Activated CD4-positive, alpha-beta T cell treated with anti-CD3 and anti-CD28 coated beads, Interleukin-10, Interleukin-2, amounts not matched to agents 100 ng/mL and 50 ng/mL, durations not matched to agents 16 hours and 8 hours (primary cell): Measurements from ENCODE around the gene NEURL2.
A peak's percentile ranks its signal among the peaks of the same experiment; 100 is the strongest.
"Not testable (repeated sequence)": the region's sequence is repeated elsewhere in the genome, so short reads cannot be mapped to it uniquely, and the experiment has no call there.

Source experiments
- DNase-seq: peaks from one replicate; pipeline ENCODE4 v3.0.0-alpha.2; 2020

Gene NEURL2, protein sequence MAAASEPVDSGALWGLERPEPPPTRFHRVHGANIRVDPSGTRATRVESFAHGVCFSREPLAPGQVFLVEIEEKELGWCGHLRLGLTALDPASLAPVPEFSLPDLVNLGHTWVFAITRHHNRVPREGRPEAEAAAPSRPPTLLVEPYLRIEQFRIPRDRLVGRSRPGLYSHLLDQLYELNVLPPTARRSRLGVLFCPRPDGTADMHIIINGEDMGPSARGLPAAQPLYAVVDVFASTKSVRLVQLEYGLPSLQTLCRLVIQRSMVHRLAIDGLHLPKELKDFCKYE

DNA sequence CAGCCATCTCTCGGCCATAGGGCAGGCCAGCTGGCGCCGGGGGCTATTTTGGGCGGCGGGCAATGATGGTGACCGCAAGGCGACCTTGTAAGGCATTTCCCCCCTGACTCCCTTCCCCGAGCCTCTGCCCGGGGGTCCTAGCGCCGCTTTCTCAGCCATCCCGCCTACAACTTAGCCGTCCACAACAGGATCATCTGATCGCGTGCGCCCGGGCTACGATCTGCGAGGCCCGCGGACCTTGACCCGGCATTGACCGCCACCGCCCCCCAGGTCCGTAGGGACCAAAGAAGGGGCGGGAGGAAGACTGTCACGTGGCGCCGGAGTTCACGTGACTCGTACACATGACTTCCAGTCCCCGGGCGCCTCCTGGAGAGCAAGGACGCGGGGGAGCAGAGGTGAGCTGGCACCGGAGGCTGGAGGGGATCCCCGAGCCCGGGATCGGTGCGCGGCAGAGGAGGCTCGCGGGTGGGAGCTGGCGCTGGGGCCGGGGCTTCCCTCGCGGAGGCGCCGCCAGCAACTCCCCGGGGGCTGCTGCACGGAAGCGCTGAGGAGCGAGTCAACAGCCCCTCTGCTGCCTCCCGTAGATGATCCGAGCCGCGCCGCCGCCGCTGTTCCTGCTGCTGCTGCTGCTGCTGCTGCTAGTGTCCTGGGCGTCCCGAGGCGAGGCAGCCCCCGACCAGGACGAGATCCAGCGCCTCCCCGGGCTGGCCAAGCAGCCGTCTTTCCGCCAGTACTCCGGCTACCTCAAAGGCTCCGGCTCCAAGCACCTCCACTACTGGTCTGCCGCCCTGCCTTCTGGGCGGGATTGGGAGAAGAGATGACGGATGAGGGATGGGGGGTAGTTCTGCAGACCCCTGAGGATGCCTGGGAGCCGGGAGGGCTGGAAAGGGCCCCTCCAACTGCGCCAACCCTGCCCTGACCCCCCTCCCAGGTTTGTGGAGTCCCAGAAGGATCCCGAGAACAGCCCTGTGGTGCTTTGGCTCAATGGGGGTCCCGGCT lies at the start of gene NEURL2, which contains the start of gene CTSA:
TSS of gene NEURL2 (minus strand) at position 224 of the 999 bp plus-strand sequence. CDS start at position 7, 217 bp downstream.
TSS of gene CTSA (plus strand) at position 351 of the 999 bp plus-strand sequence. CDS start at position 585, 234 bp downstream.
- DNase-seq: peak; percentile 90

DNA sequence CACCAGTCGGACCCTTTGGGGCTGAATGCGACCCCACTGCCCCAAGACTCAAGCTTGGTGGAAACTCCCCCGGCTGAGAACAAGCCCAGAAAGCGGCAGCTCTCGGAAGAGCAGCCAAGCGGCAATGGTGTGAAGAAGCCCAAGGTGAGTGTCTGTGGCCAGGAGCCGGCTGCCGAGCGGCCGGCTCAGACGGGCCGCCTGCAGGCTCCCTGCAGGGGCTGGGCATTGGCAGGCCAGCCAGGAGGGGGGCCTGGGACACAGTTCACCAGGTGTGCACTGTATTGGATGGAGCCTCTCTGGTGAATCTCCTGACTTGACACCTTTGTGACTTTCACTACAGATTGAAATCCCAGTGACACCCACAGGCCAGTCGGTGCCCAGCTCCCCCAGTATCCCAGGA lies 49.5 kb upstream of the NEURL2 start:
- no peak for DNase-seq

DNA sequence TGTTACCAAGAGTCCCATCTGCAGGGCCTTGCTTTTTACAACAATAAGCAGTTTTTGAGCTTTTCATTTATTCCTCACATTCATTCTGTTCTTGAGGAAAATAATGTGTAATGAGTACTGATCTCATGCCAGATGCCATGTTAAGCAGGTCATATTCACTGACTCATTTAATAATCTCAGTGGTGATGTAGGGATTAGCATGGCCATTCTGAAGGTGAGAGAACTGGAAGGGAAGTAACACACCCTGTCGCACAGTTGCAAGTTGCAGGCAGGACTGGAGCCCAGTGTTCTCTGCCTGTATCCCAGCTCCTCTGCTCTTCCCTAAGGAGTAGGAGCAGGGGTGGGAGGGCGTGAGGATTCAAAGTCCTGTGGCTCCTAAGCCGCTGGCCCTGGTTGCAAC lies 49.0 kb upstream of the NEURL2 start:
- no peak for DNase-seq

DNA sequence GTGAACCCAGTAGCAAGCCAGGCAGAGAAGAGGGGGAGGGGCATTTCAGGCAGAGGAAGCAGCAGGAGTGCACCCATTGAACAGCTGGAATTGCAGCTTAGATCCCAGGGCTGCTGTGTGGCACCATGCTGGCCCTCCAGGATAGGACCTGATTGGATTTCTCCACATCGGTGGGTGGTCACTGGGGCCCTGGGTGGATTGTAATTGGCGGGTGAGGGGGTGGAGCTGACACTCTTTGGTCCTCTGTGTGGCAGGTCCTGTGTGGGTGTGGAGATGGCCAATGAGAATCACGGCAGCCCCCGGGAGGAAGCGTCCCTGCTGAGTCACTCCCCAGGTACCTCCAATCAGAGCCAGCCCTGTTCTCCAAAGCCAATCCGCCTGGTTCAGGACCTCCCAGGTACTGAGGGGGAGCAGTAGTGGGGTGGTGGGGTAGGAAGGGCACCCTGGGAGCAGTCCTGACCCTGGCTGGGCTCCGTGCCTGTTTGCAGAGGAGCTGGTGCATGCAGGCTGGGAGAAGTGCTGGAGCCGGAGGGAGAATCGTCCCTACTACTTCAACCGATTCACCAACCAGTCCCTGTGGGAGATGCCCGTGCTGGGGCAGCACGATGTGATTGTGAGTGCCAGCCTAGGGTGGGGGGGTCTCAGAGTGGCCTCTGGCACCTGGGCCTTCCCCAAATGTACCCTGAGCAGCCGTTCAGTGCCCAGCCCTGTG lies 47.9 kb upstream of the NEURL2 start:
- DNase-seq: no peak

DNA sequence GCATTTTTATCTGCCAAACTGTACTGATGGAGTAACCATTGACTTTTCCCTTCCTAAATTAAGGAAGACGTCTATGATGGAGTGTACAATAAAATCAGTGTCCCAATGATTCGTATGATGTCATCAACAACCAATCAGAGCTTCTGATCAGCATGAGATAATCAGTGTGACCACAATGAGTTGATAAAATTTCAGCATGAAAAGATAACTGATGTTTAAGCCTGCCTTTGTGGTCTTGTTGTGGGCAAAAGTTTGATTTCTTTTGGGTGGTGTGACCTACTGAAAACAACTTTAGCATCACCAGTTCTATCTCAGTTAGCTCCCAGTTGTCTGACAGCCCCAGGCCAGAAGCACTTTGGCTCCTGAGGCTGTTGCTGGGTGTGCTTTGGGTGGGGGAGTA lies 46.8 kb upstream of the NEURL2 start:
- peak; percentile 50 for DNase-seq

DNA sequence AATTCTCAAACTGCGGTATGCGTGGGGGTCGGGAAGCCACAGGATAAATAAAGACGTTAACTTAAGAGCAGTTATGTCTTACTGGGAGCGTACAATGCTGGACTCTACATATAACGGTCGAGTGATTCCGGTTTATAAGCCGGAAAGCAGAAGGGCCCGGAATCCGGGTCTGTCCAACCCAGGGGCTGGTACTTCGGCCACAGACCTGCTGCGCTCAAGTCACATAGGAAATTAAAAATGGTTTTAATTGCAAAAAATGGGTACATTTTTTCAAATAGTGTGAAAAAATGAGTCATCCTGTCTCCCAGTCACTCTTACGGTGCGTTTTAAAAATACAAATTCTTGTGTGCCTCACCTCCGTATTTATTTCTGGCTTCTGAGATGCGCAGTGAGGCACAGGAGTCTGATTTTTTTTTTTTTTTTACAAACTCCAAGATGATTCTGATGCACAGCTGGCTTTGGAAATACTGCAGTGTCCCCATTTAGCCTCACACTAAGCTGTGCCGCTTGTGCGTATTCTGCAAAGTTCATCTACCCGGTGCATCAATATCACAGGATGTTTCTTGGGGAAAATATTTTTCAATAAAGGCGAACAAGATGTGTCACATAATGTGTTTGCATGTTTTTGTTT lies 44.5 kb upstream of the NEURL2 start:
- no peak for DNase-seq

DNA sequence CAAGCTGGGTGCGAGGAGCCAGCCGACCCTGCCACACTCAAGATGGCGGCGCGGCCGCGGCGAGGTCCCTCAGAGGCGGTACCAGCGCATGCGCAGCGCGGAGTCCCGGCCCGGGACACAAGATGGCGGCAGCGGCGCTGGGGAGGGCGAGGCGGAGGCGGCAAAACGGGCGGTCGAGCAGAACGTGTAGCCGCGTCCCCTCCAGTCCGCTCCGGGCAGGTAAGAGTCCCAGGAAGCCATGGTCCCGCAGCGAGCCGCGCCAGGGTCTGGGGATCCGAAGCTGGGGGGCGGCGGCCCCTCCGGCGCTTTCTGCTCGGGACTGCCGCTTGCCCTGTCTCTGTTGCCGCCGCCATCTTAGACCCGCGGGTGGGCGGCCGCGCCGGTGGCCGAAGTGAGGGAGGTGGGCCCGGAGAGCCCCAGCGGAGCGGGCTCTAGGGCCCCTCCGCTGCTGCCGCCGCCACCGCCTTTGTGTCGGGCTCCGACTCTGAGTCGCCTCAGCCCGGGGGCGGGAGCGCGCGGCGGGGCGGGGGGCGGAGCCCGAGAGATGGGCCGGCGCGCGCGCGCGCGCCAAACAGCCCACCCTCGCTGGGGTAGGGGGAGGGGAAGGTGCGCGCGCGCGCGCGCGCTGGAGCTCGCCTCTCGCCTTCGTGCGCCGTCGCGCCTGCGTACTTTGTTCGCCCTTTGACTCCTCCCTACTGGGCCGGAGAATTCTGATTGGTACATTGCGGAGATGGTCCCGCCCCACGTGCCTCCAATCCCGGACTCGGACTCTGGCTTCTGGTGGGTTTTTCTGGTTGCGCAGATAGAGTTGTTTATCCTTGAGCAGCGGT lies 43.8 kb upstream of the NEURL2 start, which contains the start of gene PCIF1:
TSS of gene PCIF1 (plus strand) at position 98 of the 830 bp plus-strand sequence. CDS start 4,317 bp downstream, outside the sequence.
- DNase-seq: peak; percentile 98

DNA sequence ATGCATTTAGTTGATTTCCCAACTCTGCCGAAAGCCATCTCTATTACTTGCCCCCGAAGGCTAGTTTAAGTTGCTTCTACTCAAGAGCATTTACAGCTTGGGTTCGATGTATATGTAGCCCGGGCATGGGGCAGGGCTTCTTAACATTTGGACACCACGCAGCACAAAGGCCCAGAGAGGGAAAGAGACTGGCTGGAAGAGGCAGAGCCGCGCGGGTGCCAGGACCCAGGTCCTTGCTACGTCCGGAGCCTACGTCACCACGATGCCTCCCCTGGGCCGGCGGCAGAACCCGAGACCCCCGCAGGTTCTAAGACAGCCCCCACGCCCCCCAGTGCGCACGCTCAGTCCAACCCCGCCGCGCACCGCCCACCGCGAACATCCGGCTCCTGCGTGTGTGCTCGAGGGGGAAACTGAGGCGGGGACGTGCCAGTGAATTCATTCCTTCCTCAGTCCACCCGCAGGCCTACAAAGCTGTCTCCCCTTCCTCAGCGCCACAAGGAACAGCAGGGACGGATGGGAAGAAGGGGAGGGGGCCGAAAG lies 43.1 kb upstream of the NEURL2 start:
- peak; percentile 69 for DNase-seq

DNA sequence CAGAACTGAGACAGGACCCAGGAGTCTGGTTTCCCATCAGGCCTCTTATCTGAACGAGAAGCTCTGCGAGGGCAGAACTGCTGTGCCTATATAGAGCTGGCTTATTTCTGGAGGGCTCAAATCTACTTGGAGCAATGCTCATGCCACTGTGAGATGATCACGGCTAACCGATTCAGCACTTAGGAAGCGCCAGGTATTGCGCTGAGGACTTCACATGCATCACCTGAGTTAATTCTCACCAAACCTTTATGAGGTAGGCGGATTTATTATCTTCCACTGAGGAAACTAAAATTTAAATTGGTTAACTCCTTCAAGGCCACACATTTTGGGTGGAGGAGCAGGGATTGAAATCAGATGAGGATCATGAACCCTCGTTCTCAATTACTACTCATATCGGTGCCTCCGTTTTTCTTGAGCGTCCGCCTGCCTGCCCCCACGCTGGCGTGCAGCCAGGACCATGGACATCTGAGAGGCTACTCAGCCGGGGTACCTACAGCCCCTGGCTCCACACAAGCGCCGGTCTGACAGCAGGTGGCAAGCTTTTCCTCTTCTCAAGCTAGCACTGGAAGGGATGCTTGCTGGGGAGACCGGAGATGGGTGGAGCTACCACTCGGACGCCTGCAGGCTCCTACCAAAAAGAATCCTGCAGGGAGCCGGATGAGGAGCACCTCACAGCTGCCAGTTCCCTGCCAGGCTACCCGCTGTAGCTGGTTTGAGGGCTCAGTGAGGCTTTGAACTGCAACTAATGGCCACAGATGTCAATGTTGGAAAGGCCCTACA lies 42.4 kb upstream of the NEURL2 start:
- peak; percentile 87 for DNase-seq

DNA sequence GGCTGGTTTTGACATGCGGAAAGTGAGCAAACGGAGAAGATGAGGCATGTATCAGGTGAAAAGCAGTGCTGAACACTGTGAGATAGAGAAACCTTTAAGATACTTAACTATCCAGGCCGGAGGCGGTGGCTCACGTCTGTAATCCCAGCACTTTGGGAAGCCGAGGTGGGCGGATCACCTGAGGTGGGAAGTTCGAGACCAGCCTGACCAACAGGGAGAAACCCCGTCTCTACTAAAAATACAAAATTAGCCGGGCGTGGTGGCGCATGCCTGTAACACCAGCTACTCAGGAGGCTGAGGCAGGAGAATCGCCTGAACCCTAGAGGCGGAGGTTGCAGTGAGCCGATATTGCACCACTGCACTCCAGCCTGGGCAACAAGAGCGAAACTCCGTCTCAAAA lies 40.7 kb upstream of the NEURL2 start:
- not testable (repeated sequence) for DNase-seq

DNA sequence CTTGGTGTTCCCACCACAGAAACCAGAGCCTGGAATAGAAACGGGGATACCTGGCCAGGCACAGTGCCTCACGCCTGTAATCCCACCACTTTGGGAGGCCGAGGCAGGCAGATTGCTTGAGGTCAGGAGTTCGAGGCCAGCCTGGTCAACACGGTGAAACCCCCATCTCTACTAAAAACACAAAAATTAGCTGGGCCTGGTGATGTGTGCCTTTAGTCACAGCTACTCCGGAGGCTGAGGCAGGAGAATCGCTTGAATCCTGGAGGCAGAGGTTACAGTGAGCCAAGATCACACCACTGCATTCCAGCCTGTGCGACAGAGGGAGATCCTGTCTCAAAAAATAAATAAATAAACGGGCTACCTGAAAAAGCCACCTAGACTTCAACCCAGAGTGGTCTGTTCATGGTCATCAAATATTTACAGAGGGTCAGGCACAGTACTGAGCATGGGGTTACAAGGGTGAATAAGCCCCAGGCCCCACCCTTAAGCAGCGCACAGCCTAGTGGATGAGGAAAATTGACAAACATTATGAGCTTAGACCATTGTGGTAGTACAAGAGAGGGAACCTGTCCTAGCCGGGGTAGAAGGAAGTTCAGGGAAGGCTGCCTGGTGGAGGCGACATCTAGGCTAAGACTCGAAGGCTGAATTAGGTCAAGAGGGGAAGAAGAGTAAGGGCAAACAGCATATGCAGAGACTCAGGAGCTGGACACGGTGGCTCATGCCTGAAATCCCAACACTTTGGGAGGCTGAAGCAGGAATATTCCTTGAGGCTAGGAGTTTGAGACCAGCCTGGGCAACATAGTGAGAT lies 36.3 kb upstream of the NEURL2 start:
- DNase-seq: no peak

DNA sequence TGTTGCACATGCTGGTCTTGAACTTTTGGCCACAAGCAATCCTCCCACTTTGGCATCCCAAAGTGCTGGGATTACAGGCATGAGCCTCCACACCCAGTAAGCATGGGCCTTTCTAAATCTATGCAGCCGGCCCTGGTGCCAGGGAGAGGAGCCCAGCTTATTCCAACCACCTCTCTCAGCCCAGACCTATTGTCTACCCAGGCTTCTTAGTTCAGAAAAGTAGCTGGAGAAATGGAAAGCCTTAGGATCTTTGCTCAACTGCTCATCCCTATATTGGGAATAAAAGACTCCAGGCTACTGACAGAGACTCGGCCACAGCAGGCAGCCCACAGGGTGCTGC lies 35.7 kb upstream of the NEURL2 start:
- no peak for DNase-seq

DNA sequence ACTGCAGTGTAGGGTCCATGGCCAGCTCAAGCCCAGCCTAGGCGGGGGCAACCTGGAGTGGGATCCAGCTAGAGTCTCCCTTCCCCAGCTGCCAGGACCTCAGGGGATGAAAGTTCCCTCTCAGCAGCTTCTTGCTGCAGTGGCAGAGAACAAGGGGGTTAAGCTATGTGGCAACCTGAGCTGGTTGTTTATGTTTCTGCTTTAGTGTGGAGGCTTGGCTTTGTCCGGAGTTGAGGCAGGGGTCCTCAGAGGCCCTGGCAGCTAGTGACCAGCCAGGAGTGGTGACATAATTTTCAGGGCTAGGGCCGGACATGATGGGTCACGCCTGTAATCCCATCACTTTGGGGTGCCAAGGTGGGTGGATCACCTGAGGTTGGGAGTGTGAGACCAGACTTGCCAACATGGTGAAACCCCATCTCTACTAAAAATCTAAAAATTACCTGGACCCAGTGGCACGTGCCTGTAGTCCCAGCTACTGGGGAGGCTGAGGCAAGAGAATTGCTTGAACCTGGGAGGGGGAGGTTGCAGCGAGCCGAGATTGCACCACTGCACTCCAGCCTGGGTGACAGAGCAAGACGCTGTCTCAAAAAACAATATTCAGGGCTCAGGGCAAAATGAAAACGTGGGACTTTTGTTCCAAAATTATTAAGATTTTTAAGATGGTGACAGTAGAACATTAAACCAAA lies 35.0 kb upstream of the NEURL2 start:
- DNase-seq: no peak

DNA sequence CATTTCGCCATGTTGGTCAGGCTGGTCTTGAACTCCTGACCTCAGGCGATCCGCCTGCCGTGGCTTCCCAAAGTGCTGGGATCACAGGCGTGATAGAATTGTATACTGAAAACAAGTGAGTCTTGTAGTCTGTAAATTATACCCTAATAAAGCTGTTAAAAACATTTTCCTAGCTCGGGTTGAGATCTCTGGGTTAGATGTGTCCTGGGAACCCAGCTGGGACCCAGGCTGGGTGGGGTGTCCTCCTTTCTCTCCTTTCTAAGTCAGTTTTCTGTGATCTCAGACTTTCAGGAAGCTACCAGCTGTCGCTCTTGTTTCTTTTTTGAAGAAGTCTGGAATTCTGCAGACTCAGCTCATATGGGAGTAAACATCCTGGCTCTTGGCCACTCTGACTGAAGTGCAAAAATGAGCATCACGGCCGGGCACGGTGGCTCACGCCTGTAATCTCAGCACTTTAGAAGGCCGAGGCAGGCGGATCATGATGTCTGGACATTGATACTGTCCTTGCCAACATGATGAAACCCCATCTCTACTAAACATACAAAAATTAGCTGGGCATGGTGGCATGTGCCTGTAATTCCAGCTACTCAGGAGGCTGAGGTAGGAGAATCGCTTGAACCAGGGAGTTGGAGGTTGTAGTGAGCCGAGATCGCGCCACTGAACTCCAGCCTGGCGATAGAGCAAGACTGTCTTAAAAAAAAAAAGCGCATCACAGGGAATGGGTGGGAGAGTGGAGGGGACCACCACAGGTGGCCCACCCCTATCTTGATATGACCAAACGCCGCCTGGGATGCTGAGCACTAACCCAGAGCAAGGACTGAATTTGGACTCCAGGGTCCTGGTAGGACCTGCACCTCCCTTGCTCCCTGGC lies 33.6 kb upstream of the NEURL2 start:
- no peak for DNase-seq

DNA sequence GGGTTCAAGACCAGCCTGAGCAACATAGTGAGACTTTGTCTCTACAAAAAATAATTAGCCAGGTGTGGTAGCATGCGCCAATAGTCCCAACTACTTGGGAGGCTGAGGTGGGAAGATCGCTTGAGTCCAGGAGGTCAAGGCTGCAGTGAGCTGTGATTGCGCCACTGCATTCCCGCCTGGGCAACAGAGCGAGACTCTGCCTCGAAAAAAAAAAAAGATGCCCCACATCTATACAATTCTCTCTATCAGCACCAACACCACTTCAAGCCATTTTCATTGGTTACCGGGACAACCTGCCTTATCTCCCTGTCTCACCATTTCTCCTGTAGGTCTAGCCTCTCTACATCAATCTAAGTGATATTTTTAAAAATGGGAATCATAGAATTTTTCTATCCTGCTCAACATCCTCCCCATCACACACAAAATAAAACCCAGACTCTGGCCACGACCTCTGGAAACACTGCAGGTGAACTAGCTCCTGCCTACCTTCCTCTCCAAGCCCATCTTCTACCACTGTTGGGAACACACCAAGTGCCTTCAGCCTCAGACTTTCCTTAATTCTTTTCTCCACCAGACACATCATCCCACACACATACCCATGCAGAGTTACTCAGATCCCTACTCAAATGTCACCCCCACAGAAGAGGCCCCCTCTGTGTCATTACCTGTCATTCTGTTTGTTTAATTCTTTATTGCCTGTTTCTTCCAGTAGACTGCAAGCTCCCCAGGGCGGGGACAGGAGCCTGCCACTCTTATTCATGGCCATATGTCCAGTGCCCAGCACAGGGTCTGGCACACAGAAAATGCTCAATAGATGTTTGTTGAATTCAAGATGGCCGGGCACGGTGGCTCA lies 30.6 kb upstream of the NEURL2 start:
- DNase-seq: no peak

DNA sequence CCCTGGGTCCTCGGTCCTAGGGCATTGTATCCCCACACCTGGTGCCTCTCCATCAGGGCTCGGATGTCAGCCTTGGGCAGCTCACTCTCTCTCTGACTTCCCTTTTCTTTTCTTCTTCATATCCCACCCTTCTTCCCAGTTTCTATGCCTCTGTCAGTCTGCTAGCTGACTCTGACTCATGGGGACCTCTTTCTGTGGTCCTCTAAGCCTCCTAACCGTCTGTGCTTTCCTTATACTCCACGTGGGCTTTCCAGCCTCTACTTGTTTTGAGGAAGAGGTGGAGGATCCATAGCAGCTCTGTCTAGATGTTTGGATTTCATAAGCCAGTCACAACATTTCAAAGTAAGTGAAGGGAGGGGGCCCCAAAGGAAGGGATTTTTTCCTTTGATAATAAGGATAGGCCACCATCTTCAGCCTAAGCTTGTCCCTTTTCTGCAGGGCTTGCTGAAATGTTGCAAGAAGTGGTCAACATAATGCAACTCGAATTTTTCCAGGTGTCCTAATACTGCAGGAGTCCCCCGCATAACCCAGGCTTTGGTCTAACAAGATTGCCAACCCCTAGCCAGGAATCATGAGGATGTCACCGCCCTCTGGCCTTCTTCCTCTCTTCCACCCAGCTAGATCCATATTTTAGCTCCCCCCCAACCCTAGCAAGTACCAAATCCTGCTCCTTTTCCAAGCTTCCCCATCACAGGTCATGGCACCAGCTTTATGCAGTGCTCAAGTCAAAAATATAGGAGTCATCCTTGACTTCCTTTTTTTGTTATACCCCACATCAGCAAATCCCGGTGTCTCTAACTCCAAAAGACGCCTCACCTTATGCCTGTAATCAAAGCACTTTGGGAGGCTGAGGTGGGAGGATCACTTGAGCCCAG lies 29.7 kb upstream of the NEURL2 start:
- DNase-seq: no peak
